22Rv1 (cell line): ENCODE measurements around the gene APC.

ENCODE experiments used
- CTCF ChIP-seq: fragments of 450-650 bp; IDR thresholded peaks from 2 replicates; pipeline ENCODE4 v1.5.1; 2017; ENCODE audit warnings: mild to moderate bottlenecking
- ZFX ChIP-seq: fragments of 450-650 bp; IDR thresholded peaks from 2 replicates; pipeline ENCODE4 v1.6.1; 2017; ENCODE audit warnings: antibody characterized with exemption, borderline replicate concordance

- TF ChIP-seq CTCF: peak; percentile 73
- TF ChIP-seq ZFX: no peak
Observed at GRCh38 chr5:112757468-112758208, 20.0 kb downstream of the APC start.
